Stimulated activated naive B cell treated with anti-CD40 and anti-IgM and Interleukin-4, amounts not matched to agents 10 μg/mL and 1 μg/mL and 100 μg/mL, for 72 hours (primary cell): ENCODE measurements around the gene NELFCD.
"Not testable (repeated sequence)": the region's sequence is repeated elsewhere in the genome, so short reads cannot be mapped to it uniquely, and the experiment has no call there.

Source experiments
- ATAC-seq, 2 donors: fragments of 150-1000 bp; cut with Tn5 transposase; replicated peaks; 2 replicates each; pipeline ENCODE4 v1.10.0; 2021; ENCODE audit warnings: moderate library complexity in 1 of 2
- DNase-seq: peaks from one replicate; pipeline ENCODE4 v3.0.0; 2021
- H3K27ac Mint-ChIP-seq: one replicate; pipeline ENCODE4 v1.8.0; 2022; ENCODE audit warnings: mild to moderate bottlenecking, mixed read lengths
- H3K27me3 Mint-ChIP-seq, 2 donors: one replicate each; pipeline ENCODE4 v1.8.0; 2022; ENCODE audit warnings: mixed read lengths in 2 of 2
- H3K36me3 Mint-ChIP-seq, 2 donors: one replicate each; pipeline ENCODE4 v1.8.0; 2022; ENCODE audit warnings: mixed read lengths in 2 of 2, mild to moderate bottlenecking in 1 of 2
- H3K4me1 Mint-ChIP-seq, 2 donors: one replicate each; pipeline ENCODE4 v1.8.0; 2022; ENCODE audit warnings: mixed read lengths in 2 of 2, mild to moderate bottlenecking in 1 of 2
- H3K4me3 Mint-ChIP-seq, 2 donors: one replicate each; pipeline ENCODE4 v1.8.0; 2022; ENCODE audit warnings: mild to moderate bottlenecking in 2 of 2, mixed read lengths in 2 of 2, moderate library complexity in 1 of 2
- H3K9me3 Mint-ChIP-seq, 2 donors: one replicate each; pipeline ENCODE4 v1.8.0; 2022; ENCODE audit warnings: mixed read lengths in 2 of 2, mild to moderate bottlenecking in 1 of 2

Gene NELFCD

DNA sequence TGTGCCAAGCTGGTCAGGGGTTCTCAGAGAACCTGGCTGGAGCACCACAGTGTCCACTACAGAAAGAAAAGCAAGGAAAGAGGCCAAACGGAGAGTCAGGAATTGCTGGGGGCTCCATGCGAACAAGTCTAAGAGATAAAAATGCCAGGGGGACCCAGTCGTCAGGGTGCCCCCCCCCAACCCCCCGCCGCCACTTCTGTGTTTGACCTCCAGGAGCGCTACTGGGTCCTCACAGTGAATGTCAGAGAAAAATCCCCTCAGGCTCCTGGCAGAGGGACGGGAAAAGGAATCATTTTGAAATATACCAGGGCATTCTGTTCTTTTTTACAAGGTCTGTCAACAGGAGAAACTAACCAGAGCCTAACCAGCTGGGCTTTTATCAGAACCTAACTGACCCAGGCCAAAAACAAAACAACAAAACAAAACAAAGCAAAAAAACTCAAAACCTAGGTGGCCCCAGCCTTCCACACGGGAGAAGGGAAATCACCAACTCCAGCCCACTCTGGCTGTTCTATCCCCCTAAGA lies 17.9 kb upstream of the NELFCD start:
- DNase-seq (no peak), ATAC-seq (no peak)
- Mint-ChIP-seq H3K36me3 (peaks cover 0 to 2% of the 10 kb centered on the region in 2 donors), H3K27ac (no peak overlapping the region), H3K9me3 (peaks cover 0 to 7% of the 10 kb centered on the region in 2 donors), H3K27me3 (peaks cover 0 to 14% of the 10 kb centered on the region in 2 donors), H3K4me1 (no peaks in the 10 kb centered on the region), H3K4me3 (no peak overlapping the region)

DNA sequence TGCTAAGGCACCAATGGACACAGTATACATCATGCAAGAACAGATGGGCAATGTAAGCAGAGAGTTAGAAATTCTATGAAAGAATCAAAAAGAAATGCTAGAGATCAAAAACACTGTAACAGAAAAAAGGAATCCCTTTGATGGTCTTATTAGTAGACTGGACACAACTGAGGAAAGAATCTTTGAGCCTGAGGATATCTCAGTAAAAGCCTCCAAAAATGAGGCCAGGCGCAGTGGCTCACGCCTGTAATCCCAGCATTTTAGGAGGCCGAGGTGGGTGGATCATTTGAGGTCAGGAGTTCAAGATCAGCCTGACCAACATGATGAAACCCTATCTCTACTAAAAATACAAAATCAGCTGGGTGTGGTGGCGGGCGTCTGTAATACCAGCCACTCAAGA lies 17.1 kb upstream of the NELFCD start:
- not testable (repeated sequence) for DNase-seq, H3K27ac Mint-ChIP-seq, H3K4me1 Mint-ChIP-seq, H3K4me3 Mint-ChIP-seq, ATAC-seq, H3K36me3 Mint-ChIP-seq, H3K9me3 Mint-ChIP-seq
- peaks cover 0 to 14% of the 10 kb centered on the region in 2 donors for H3K27me3 Mint-ChIP-seq

DNA sequence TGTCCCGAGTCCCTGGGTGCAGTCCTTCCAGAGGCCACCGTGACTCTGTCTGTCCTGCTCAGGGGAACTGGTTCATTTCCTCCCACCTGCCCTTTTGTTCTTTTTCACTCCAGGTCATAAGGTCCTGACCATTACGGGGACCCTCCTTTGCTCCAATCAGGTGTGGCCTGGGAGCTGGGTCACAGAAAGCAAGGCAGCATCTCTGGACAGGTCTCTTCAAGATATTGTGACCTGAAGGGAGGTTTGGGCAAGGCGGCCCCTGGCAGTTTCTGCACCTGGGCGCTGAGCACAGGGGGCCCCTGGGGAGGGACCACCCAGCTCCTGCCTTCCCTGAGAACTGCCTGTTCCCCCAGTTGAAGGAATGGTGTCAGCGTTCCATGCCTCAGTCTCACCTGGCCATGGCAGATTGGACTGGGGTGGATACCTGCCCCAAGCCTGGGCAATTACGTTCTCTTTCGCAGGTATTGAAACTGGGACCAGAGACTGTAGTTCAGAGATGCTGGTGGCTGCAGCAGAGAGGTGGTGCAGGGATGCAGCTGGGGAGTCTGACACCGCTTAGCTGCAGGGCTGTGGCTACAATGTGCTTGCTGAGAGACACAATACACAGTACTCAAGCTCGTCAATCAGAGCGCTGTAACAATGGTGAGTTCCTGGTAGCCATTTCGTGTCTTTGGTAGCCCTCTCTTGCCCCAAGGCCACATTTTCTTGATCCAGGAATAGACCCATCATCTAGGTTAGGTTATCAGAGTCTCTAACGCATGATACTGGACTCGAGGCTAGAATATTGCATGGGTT lies 15.6 kb upstream of the NELFCD start:
- Mint-ChIP-seq H3K4me3 (no peak overlapping the region), H3K27ac (no peak overlapping the region), H3K4me1 (peaks cover 8 to 11% of the 10 kb centered on the region in 2 donors), H3K27me3 (peaks cover 0 to 5% of the 10 kb centered on the region in 2 donors), H3K9me3 (peaks cover 3 to 7% of the 10 kb centered on the region in 2 donors), H3K36me3 (peaks cover 0 to 2% of the 10 kb centered on the region in 2 donors)
- no peak for DNase-seq
- ATAC-seq = no peak

DNA sequence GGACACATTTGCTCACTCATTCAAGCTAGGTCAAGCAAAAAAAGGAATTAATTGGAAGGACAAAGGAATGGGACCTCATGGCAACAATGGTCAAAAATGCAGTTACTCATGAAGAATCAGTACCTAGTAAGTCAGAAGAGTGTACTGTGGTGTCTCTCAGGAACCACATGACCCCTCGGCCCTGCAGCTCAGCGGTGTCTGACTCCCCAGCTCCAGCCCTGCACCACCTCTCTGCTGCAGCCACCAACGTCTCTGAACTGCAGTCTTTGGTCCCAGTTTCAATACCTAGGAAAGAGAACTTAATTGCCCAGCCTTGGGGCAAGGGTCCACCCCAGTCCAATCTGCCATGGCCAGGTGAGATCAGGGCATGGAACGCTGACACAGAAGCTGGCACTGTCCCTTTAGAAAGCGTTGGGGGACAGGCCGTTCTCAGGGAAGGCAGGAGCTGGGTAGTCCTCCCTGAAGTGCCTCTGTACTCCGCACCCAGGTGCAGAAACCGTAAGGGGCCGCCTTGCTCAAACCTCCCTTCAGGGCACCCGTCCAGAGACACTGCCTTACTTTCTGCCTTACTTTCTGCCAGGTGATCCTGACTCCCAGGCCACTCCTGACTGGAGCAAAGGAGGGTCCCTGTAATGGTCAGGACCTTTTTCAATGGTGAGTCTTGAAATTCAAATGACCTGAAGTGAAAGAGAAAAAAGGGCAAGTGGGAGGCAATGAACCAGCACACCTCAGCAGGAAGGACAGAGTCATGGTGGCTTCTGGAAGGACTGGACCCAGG lies 13.2 kb upstream of the NELFCD start:
- DNase-seq (no peak), ATAC-seq (no peak)
- Mint-ChIP-seq H3K27ac (no peak overlapping the region), H3K4me3 (no peak overlapping the region), H3K9me3 (peaks cover 3 to 6% of the 10 kb centered on the region in 2 donors), H3K36me3 (peaks cover 0 to 2% of the 10 kb centered on the region in 2 donors), H3K27me3 (peaks cover 0 to 5% of the 10 kb centered on the region in 2 donors), H3K4me1 (peaks cover 9 to 12% of the 10 kb centered on the region in 2 donors)

DNA sequence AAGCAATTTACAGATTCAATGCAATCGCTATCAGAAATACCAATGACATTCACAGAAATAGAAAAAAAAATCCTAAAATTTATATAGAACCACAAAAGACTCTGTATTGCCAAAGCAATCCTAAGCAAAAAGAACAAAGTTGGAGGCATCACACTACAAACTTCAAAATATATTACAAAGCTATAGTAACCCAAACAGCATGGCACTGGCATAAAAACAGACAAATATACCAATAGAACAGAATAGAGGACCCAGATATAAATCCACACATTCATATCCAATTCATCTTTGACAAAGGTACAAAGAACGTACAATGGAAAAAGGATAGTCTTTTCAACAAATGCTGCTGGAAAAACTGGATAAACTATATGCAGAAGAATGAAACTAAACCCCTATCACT lies 11.6 kb upstream of the NELFCD start:
- no peaks in the 10 kb centered on the region for H3K36me3 Mint-ChIP-seq
- DNase-seq (no peak), ATAC-seq (no peak)
- H3K27me3 Mint-ChIP-seq = no peaks in the 10 kb centered on the region
- no peak overlapping the region for H3K4me3 Mint-ChIP-seq
- H3K9me3 Mint-ChIP-seq = peaks cover 1 to 3% of the 10 kb centered on the region in 2 donors
- H3K4me1 Mint-ChIP-seq = peaks cover 11 to 22% of the 10 kb centered on the region in 2 donors
- H3K27ac Mint-ChIP-seq = no peak overlapping the region

DNA sequence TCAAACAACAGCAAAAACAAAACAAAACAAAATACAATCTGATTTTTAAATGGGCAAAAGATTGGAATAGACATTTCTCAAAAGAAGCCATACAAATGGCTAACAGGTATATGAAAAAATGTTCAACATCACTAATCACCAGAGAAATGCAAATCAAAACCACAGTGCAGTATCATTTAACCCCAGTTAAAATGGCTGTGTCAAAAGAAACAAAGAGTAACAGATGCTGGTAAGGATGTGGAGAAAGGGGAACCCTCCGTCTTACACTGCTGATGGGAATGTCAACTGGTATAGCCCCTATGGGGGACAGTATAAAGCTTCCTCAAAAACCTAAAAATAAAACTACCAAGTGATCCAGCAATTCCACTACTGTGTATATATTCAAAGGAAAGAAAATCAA lies 10.9 kb upstream of the NELFCD start:
- Mint-ChIP-seq H3K36me3 (peaks cover 0 to 1% of the 10 kb centered on the region in 2 donors), H3K27me3 (no peaks in the 10 kb centered on the region), H3K4me3 (no peak overlapping the region), H3K27ac (no peak overlapping the region), H3K4me1 (peaks cover 11 to 23% of the 10 kb centered on the region in 2 donors), H3K9me3 (peaks cover 1 to 3% of the 10 kb centered on the region in 2 donors)
- no peak for DNase-seq
- ATAC-seq = peak in 1 of 2 donors; percentile 23

DNA sequence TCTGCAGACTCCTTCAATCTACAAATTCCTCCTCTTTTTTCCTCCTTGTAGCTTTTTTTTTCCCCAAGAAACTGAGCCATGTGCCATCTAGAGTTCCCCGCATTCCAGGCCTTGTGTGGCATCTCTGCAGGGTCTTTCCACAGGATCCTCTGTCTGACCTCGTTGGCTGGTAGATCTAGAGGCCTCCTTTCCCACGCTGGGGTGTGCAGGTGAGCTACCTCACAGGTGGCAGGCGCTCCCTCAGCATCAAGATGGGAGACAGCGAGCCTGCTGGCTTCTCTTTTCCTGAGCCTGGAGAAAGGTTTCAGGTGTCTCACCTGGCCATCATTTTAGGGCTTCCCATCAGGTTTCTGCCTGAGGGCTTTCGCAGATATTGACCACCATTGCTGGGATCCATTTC lies 9.6 kb upstream of the NELFCD start:
- DNase-seq = no peak
- H3K36me3 Mint-ChIP-seq = peaks cover 0 to 3% of the 10 kb centered on the region in 2 donors
- no peaks in the 10 kb centered on the region for H3K27me3 Mint-ChIP-seq
- ATAC-seq = no peak
- H3K4me3 Mint-ChIP-seq = no peak overlapping the region
- no peak overlapping the region for H3K27ac Mint-ChIP-seq
- H3K4me1 Mint-ChIP-seq = peaks cover 11 to 27% of the 10 kb centered on the region in 2 donors
- peaks cover 3% of the 10 kb centered on the region in 2 donors for H3K9me3 Mint-ChIP-seq

DNA sequence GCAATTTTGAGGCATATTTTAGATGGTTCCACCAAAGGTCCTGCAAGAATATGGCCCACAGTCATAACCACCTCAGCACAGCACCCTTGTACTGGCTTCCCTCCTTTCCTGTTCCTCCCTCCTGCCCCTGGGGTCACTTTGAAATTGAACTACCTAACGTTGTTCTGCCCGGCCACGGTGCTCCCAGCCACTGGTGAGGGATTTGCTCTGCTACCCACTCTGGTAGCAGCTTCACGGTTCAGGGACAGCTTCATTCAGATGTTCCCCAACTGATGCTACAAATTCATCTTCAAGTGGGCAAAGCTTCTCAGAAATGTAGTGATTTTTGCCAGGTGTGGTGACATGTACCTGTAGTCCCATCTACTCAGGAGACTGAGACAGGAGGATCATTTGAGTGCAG lies 7.9 kb upstream of the NELFCD start:
- no peak for DNase-seq
- Mint-ChIP-seq H3K4me3 (no peak overlapping the region), H3K4me1 (peaks cover 11 to 33% of the 10 kb centered on the region in 2 donors), H3K27ac (no peak overlapping the region), H3K9me3 (peaks cover 5 to 7% of the 10 kb centered on the region in 2 donors), H3K36me3 (peaks cover 2 to 3% of the 10 kb centered on the region in 2 donors), H3K27me3 (no peaks in the 10 kb centered on the region)
- ATAC-seq = no peak

DNA sequence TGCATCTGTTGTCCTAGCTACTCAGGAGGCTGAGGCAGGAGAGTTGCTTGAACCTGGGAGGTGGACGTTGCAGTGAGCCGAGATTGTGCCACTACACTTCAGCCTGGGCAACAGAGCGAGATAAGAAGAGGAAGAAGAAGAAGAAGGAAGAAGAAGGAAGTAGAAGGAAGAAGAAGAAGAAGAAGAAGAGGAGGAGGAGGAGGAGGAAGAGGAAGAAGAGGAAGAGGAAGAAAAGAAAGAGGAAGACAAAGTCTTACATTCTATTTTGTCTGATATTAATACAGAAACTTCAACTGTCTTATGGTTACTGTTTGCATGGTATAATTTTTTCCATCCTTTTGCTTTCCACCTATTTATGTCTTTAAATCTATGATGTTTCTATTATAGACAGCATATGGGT lies 7.2 kb upstream of the NELFCD start:
- Mint-ChIP-seq H3K36me3 (peaks cover 2 to 3% of the 10 kb centered on the region in 2 donors), H3K9me3 (peaks cover 5 to 7% of the 10 kb centered on the region in 2 donors), H3K27me3 (no peaks in the 10 kb centered on the region), H3K4me1 (peaks cover 17 to 40% of the 10 kb centered on the region in 2 donors), H3K27ac (peak overlapping the region; percentile 14), H3K4me3 (no peak overlapping the region)
- no peak for DNase-seq
- ATAC-seq = no peak

DNA sequence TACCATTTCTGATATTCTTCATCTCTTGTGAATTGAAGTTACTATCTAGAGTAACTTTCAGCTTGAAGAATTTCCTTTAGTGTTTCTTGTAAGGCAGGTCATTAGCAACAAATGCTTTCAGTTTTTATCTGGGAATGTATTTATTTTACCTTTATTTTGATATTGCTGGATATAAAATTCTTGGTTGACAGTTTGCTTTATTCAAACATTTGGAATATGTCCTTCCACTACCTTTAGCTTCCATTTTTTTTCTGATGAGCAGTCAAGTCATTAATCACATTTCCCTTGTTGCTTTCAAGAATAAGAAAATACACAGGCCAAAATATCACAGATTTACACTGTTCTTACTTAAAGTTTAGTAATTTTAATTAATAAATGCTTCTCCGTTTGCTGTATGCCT lies 5.7 kb upstream of the NELFCD start:
- DNase-seq = no peak

DNA sequence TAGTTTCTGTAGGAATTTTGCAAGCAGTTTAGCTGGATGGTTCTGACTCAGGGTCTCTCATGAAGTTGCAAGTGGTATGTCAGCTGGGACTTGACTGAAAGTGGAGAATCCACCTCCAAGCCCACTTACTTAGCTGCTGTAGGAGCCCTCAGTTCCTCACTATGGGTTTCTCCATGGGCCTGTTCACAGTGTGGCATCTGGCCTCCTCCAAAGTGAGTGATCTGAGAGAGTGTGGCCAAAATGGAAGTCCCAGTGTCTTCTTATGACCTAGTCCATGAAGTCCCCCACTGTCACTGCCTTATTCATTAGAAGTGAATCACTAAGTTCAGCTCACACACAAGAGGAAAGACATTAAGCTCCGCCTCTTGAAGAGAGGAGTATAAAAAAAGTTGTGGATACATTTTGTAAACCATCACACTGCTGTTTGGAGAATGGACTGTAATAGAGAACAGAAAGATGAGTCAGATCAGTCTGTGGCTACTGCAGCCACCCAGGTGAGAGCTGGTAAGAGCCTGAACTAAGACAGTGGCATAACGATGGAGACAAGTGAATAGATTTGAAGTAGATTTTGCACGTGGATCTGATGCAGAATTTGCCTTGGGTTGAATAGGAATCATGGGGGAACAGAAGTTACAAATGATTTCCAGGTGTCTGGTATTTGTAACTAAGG lies 4.9 kb upstream of the NELFCD start:
- Mint-ChIP-seq H3K9me3 (peaks cover 4 to 5% of the 10 kb centered on the region in 2 donors), H3K4me1 (peaks cover 11 to 33% of the 10 kb centered on the region in 2 donors), H3K4me3 (no peak overlapping the region), H3K36me3 (peaks cover 2 to 3% of the 10 kb centered on the region in 2 donors), H3K27me3 (no peaks in the 10 kb centered on the region), H3K27ac (peak overlapping the region; percentile 5)
- ATAC-seq (peak; percentile 29 to 53), DNase-seq (no peak)

More for the DNA sequence above, 5.7 kb upstream of the NELFCD start:
- H3K27me3 Mint-ChIP-seq = no peaks in the 10 kb centered on the region
- peaks cover 4 to 5% of the 10 kb centered on the region in 2 donors for H3K9me3 Mint-ChIP-seq
- H3K4me1 Mint-ChIP-seq = peaks cover 11 to 35% of the 10 kb centered on the region in 2 donors
- H3K27ac Mint-ChIP-seq = no peak overlapping the region
- peaks cover 2 to 3% of the 10 kb centered on the region in 2 donors for H3K36me3 Mint-ChIP-seq
- no peak for ATAC-seq
- no peak overlapping the region for H3K4me3 Mint-ChIP-seq

DNA sequence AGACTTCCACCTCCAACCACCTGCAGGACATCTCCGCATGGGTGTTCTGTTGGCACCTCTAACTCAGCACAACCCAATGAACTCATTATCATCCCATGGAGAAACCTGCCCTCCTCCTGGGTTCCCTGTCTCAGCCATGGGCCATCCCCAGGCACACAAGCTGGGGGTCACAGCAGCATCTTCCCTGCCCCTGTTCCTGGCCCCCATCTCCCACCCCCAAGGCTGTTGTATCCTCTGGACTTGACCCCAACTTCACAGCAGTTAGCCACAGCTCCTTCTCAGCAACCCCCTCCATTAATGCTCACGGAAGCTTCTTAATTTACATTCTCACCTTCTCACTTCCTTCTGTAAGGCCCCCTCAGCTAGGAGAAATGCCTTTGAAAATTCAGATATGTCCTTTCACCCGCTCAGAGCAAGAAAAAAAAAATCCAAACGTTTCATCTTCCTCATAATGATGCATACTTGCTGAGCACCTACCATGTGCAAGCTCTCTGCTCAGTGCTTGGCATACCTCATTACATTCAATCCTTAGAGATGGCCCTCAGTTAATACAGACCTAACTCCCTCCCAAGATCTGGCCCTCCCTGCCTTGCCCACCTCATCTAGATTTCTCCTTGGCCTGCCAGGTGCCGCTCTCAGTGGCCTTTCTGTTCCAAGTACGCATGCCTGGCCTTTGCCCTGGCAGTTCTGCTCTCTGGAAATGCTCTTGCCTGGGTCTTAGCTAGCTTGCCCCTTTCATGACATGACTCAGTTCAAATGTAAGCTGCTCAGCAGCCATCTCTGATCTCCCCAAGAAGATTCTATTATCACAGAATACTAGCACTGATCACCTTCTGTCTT lies 2.5 kb upstream of the NELFCD start:
- ATAC-seq = no peak
- H3K4me3 Mint-ChIP-seq = no peak overlapping the region
- peaks cover 19 to 42% of the 10 kb centered on the region in 2 donors for H3K4me1 Mint-ChIP-seq
- no peak overlapping the region for H3K27ac Mint-ChIP-seq
- H3K27me3 Mint-ChIP-seq = no peaks in the 10 kb centered on the region
- H3K9me3 Mint-ChIP-seq = peaks cover 5 to 8% of the 10 kb centered on the region in 2 donors
- no peak for DNase-seq
- peaks cover 4 to 9% of the 10 kb centered on the region in 2 donors for H3K36me3 Mint-ChIP-seq

DNA sequence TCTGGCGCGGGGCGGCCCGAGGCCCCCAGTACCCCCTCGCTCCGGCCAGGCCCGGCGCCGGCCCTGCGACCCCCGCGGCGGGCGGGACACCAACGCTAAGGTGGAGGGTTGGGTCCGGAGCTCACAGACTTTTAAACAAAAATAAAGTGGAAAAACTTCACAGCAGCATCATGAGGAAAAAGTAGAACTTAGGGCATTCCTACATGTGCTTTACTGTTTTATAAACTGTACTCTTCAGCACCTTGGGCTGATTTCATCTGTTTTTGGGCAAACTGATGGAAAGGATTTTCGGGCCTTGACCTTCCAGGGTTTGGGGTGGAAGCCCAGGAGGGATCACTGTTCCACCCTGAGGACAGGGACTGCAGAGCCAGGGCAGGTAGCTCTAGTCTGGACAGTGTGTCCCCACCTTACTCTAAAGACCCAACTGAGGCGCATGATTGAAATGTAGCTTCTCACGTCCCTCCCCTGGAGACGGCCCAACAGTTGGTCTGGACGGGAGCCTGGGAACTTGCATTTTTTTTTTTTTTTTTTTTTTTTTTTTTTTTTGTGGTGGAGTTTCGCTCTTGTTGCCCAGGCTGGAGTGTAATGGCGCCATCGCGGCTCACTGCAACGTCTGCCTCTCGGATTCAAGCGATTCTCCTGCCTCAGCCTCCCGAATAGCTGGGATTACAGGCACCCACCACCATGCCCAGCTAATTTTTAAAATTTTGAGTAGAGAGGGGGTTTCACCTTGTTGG lies 740 bp downstream of the NELFCD start:
- peaks cover 9 to 22% of the 10 kb centered on the region in 2 donors for H3K36me3 Mint-ChIP-seq
- no peaks in the 10 kb centered on the region for H3K27me3 Mint-ChIP-seq
- ATAC-seq (peak; percentile 20 to 33), DNase-seq (peak; percentile 9)
- peaks cover 0 to 5% of the 10 kb centered on the region in 2 donors for H3K9me3 Mint-ChIP-seq
- peaks cover 30 to 48% of the 10 kb centered on the region in 2 donors for H3K4me1 Mint-ChIP-seq
- H3K4me3 Mint-ChIP-seq = peak overlapping the region; percentile 89 to 92
- H3K27ac Mint-ChIP-seq = peak overlapping the region; percentile 94
